GM19240 (cell line): ENCODE data around the gene NRF1.
"Not testable (repeated sequence)": the region's sequence is repeated elsewhere in the genome, so short reads cannot be mapped to it uniquely, and the experiment has no call there.

Source experiments
- DNase-seq: peaks from one replicate; pipeline ENCODE4 v3.0.0; 2011; ENCODE audit warnings: low spot score; ENCODE audit not compliant: insufficient read length

NRF1 gene

GRCh38 chr7:129781928-129782817 lies 170.7 kb downstream of the NRF1 start:
- no peak for DNase-seq

GRCh38 chr7:129782818-129783583 lies 171.5 kb downstream of the NRF1 start:
- DNase-seq = no peak

GRCh38 chr7:129783584-129783919 lies 172.0 kb downstream of the NRF1 start:
- DNase-seq = no peak

- DNase-seq = no peak
These were observed 172.9 kb downstream of the NRF1 start for GRCh38 chr7:129784437-129784782.

- DNase-seq = no peak
These were observed 173.5 kb downstream of the NRF1 start for GRCh38 chr7:129784783-129785684.

GRCh38 chr7:129785685-129786514 lies 174.4 kb downstream of the NRF1 start:
- no peak for DNase-seq

GRCh38 chr7:129786825-129787563 lies 175.5 kb downstream of the NRF1 start:
- DNase-seq = no peak

GRCh38 chr7:129789000-129789399 lies 177.5 kb downstream of the NRF1 start:
- no peak for DNase-seq

- no peak for DNase-seq
These were observed 178.1 kb downstream of the NRF1 start for GRCh38 chr7:129789652-129790051.

GRCh38 chr7:129790136-129790535 lies 178.6 kb downstream of the NRF1 start:
- DNase-seq = no peak

- DNase-seq = no peak
These were observed 181.2 kb downstream of the NRF1 start for GRCh38 chr7:129792721-129793120.

GRCh38 chr7:129793506-129794310 lies 182.2 kb downstream of the NRF1 start:
- DNase-seq = no peak

GRCh38 chr7:129794461-129794860 lies 182.9 kb downstream of the NRF1 start:
- DNase-seq = not testable (repeated sequence)

- DNase-seq = no peak
These were observed 184.8 kb downstream of the NRF1 start for GRCh38 chr7:129796186-129796775.

- no peak for DNase-seq
These were observed 185.8 kb downstream of the NRF1 start for GRCh38 chr7:129797214-129797789.

- no peak for DNase-seq
These were observed 187.3 kb downstream of the NRF1 start for GRCh38 chr7:129798616-129799349.

GRCh38 chr7:129799350-129799955 lies 187.9 kb downstream of the NRF1 start:
- no peak for DNase-seq
